ENCODE data around the gene IBTK. TPM values are rescaled to one million over a fixed set of nuclear protein-coding genes. Genes with fewer than 3 reads are reported as not detected.

Gene IBTK
- total and polyA plus RNA-seq, 2 of the 8 experiments (the other 6 are each of a cell fraction or from before 2014, with no cell fraction given), result 4.6 to 24.2 TPM

DNA sequence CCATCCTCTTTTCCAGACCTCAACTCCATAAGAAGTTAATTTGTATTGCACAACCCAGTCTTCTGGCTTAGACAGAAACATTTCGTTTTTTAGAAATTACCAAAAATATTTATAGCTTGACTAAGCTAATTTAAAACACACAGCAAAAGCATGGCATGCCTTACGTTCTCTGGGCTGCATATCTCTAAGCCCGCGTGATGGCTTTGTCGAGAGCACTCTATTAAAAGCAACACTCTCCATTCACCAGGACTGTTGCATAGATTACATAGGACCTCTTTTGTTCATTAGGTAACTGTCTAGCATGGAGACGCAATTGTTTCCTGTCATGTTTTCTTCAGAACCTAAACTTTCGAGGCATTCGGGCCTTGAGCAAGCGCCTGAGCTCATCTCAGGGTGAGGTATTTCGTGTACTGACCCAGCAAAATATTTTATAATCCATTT, 104.5 kb downstream of the IBTK start:
- Histone ChIP-seq H3K4me1 (replicated peaks in 1 of 4; ENCODE audit: control insufficient read depth in 3 of 4, insufficient read depth in 4 of 4, low read length in 3 of 4) (no peaks in the 10 kb centered on the region), H3K9ac (replicated peaks in 1 of 4; ENCODE audit: extremely low read depth in 1 of 4, low read depth in 3 of 4, low read length in 3 of 4) (no peak overlapping the region), H3K27me3 (replicated peaks in 1 of 4; ENCODE audit: control insufficient read depth in 3 of 4, extremely low read depth in 1 of 4, insufficient read depth in 3 of 4, low read length in 3 of 4) (peaks cover 0 to 1% (median 0%) of the 10 kb centered on the region in 4 experiments; a peak in 1 of 7 replicates), H4K5ac (ENCODE audit: insufficient read length, low read depth, low read length) (no peak overlapping the region), H2BK20ac (ENCODE audit: low read length) (no peak overlapping the region), H3K27ac (ENCODE audit: low read depth, low read length) (no peak overlapping the region), H3K56ac (replicated peaks; ENCODE audit: insufficient read length, low read depth, low read length) (no peak overlapping the region), H2BK12ac (ENCODE audit: low read depth, low read length) (no peak overlapping the region), H3K79me2 (ENCODE audit: control insufficient read depth in 1 of 2, insufficient read depth in 2 of 2, low read length in 2 of 2) (no peaks in the 10 kb centered on the region), H2BK15ac (ENCODE audit: low read length) (no peak overlapping the region), H3K4me3 (ENCODE audit: extremely low read depth in 1 of 4, insufficient read depth in 2 of 4, low read depth in 3 of 4, low read length in 4 of 4) (no peak overlapping the region), H3K4me2 (ENCODE audit: insufficient read depth in 1 of 2, low read depth in 2 of 2, low read length in 2 of 2) (no peak overlapping the region), H4K8ac (ENCODE audit: extremely low read depth, insufficient read depth, low read length) (no peak overlapping the region), H3K79me1 (ENCODE audit: low read depth, low read length) (no peaks in the 10 kb centered on the region), H4K91ac (replicated peaks; ENCODE audit: insufficient read length, low read length) (no peak overlapping the region), H2AK5ac (ENCODE audit: low read depth, low read length) (no peak overlapping the region), H3K18ac (ENCODE audit: extremely low read depth, low read length) (no peak overlapping the region), H2BK120ac (replicated peaks; ENCODE audit: low read depth, low read length) (no peak overlapping the region), H3K36me3 (ENCODE audit: control insufficient read depth in 2 of 4, insufficient read depth in 4 of 4, low read length in 3 of 4) (no peaks in the 10 kb centered on the region), H3K23me2 (ENCODE audit: low read depth, low read length) (no peaks in the 10 kb centered on the region; the same call in 1 of the 2 replicates), H2BK5ac (ENCODE audit: low read depth, low read length) (no peak overlapping the region), H3K14ac (ENCODE audit: insufficient read length) (no peak overlapping the region), H2AFZ (ENCODE audit: low read length) (no peak overlapping the region), H3K23ac (ENCODE audit: insufficient read length) (no peak overlapping the region), H3K9me3 (ENCODE audit: insufficient read depth in 2 of 2, low read depth in 1 of 2, low read length in 1 of 2) (no peaks in the 10 kb centered on the region), H3K4ac (replicated peaks; ENCODE audit: insufficient read length, low read depth, low read length) (no peak overlapping the region), H4K20me1 (replicated peaks in 1 of 2; ENCODE audit: control insufficient read depth in 1 of 2, insufficient read depth in 2 of 2, low read length in 2 of 2) (no peaks in the 10 kb centered on the region)
- WGBS, 2 experiments (ENCODE audit: extremely low coverage in 1 of 2, insufficient coverage in 1 of 2, insufficient read length in 1 of 2, insufficient replicate concordance in 2 of 2, low coverage in 1 of 2, low lambda C conversion rate in 2 of 2, missing lambda C conversion rate in 1 of 2), result 98% methylated on average over 10 of the region's 10 CpGs; no CpG with 5 or more reads in 1 of the 2 experiments
- POLR2A ChIA-PET (ENCODE audit: partially characterized antibody), result interaction anchor here (1.0 kb wide), 1 partner anchor 48 kb away, joined by 3 read pairs; no protein-coding TSS in a partner anchor
- FAIRE-seq (no peak), DNase-seq (ENCODE audit: low read depth in 1 of 2, low spot score in 2 of 2) (no peak)
- CTCF ChIA-PET (ENCODE audit: partially characterized antibody), result interaction anchor here (0.6 kb wide), 1 partner anchor 619 kb away, joined by 3 read pairs; no protein-coding TSS in a partner anchor
- TF ChIP-seq CREB1 (IDR thresholded peaks at IDR 0.05) (no peak), JUN (IDR thresholded peaks at IDR 0.05; ENCODE audit: low read depth, low read length) (no peak), JUND (IDR thresholded peaks at IDR 0.05; ENCODE audit: low read length) (no peak), POLR2A (IDR thresholded peaks at IDR 0.05; ENCODE audit: control extremely low read depth in 1 of 2, low read depth in 2 of 2, low read length in 2 of 2) (no peak), SIRT6 (IDR thresholded peaks at IDR 0.05; ENCODE audit: low read length) (no peak), CHD1 (IDR thresholded peaks at IDR 0.05; ENCODE audit: low read depth, low read length) (no peak), SP2 (IDR thresholded peaks at IDR 0.05; ENCODE audit: low read length) (no peak)
- TF ChIP-seq, protein P1, sequence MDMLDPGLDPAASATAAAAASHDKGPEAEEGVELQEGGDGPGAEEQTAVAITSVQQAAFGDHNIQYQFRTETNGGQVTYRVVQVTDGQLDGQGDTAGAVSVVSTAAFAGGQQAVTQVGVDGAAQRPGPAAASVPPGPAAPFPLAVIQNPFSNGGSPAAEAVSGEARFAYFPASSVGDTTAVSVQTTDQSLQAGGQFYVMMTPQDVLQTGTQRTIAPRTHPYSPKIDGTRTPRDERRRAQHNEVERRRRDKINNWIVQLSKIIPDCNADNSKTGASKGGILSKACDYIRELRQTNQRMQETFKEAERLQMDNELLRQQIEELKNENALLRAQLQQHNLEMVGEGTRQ (IDR thresholded peaks at IDR 0.05; ENCODE audit: low read length), result no peak
- TF ChIP-seq, protein P2, sequence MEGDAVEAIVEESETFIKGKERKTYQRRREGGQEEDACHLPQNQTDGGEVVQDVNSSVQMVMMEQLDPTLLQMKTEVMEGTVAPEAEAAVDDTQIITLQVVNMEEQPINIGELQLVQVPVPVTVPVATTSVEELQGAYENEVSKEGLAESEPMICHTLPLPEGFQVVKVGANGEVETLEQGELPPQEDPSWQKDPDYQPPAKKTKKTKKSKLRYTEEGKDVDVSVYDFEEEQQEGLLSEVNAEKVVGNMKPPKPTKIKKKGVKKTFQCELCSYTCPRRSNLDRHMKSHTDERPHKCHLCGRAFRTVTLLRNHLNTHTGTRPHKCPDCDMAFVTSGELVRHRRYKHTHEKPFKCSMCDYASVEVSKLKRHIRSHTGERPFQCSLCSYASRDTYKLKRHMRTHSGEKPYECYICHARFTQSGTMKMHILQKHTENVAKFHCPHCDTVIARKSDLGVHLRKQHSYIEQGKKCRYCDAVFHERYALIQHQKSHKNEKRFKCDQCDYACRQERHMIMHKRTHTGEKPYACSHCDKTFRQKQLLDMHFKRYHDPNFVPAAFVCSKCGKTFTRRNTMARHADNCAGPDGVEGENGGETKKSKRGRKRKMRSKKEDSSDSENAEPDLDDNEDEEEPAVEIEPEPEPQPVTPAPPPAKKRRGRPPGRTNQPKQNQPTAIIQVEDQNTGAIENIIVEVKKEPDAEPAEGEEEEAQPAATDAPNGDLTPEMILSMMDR (IDR thresholded peaks at IDR 0.05; ENCODE audit: control extremely low read depth in 1 of 3, insufficient read depth in 1 of 3, low read depth in 1 of 3, low read length in 3 of 3), result no peak

Data from H1 (cell line).